Neural crest cell (in vitro differentiated cells): ENCODE results near the gene DQX1. TPM values are rescaled to one million over a fixed set of nuclear protein-coding genes. Genes with fewer than 3 reads are reported as not detected.

Experiments used
- DNase-seq: peaks from one replicate; pipeline ENCODE4 v3.0.0; 2021; ENCODE audit warnings: low read depth, mixed read lengths, low spot score
- H3K27ac Mint-ChIP-seq: one replicate; pipeline ENCODE4 v1.8.0; 2021; ENCODE audit warnings: mild to moderate bottlenecking, mixed read lengths; ENCODE audit not compliant: unreplicated experiment
- H3K27me3 Mint-ChIP-seq: 2 replicates; pipeline ENCODE4 v1.8.0; 2021; ENCODE audit warnings: low read depth, mild to moderate bottlenecking, mixed read lengths
- H3K36me3 Mint-ChIP-seq: 2 replicates; pipeline ENCODE4 v1.8.0; 2021; ENCODE audit warnings: low read depth, mild to moderate bottlenecking, mixed read lengths
- H3K4me1 Mint-ChIP-seq: 2 replicates; pipeline ENCODE4 v1.8.0; 2021; ENCODE audit warnings: mixed read lengths
- H3K4me3 Mint-ChIP-seq: one replicate; pipeline ENCODE4 v1.8.0; 2021; ENCODE audit warnings: mild to moderate bottlenecking, mixed read lengths
- H3K9me3 Mint-ChIP-seq: 2 replicates; pipeline ENCODE4 v1.8.0; 2021; ENCODE audit warnings: mixed read lengths
- total RNA-seq: library from RNA; stranded (reverse); gene quantifications from 2 replicates; pipeline ENCODE4 v1.2.1, GENCODE V29; 2021
- TF ChIP-seq, protein P1 (sequence below): fragments of 200-600 bp; sonication (generic); conservative IDR thresholded peaks from 2 replicates; pipeline ENCODE4 v1.5.0; 2021; ENCODE audit warnings: antibody characterized with exemption, mild to moderate bottlenecking

Gene DQX1
- total RNA-seq, 1 donor from 2014 or later: 0.49 TPM

DNA sequence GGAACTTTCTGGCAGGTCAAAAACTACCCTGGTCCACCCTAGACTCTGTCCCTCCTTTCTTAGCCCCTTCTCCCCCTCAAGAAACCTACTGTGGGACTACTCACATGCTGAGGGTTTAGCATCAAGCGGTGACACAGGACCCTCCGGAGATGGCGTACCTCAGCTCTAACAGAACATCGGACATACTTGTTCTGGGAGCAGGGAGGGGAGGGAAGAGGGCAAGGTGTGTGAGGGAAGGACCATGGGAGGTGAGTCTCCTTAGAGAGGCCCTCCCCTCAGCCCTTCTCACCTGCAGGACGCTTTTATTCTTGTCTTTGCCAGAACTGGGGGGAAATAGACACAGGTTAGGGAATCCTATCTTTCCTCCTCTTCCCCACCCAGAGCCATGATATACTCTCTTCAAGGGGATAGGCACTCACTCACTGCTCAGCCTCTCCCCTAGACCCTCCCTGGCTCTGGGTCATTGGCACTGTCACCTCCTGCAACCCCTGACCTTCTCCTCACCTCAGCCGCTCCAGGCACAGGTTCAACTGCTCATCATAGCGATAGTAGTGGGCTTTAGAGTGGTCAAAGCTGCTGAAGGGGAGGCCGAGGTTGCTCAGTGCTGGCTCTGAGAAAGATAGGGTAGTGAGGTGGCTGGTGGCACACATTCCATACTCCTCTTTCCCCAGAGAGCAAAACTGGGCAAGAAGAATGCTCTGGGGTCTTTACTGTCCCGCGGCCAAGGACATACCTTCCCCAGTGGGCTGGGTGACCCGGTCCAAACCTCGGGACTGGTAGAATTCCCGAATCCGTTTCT lies 20.4 kb downstream of the DQX1 start:
- TF ChIP-seq, protein P1, sequence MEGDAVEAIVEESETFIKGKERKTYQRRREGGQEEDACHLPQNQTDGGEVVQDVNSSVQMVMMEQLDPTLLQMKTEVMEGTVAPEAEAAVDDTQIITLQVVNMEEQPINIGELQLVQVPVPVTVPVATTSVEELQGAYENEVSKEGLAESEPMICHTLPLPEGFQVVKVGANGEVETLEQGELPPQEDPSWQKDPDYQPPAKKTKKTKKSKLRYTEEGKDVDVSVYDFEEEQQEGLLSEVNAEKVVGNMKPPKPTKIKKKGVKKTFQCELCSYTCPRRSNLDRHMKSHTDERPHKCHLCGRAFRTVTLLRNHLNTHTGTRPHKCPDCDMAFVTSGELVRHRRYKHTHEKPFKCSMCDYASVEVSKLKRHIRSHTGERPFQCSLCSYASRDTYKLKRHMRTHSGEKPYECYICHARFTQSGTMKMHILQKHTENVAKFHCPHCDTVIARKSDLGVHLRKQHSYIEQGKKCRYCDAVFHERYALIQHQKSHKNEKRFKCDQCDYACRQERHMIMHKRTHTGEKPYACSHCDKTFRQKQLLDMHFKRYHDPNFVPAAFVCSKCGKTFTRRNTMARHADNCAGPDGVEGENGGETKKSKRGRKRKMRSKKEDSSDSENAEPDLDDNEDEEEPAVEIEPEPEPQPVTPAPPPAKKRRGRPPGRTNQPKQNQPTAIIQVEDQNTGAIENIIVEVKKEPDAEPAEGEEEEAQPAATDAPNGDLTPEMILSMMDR: no peak
- H3K4me3 Mint-ChIP-seq: peak overlapping the region; percentile 99
- H3K9me3 Mint-ChIP-seq: peaks cover 3% of the 10 kb centered on the region
- peaks cover 37% of the 10 kb centered on the region for H3K4me1 Mint-ChIP-seq
- H3K27me3 Mint-ChIP-seq: peaks cover 91% of the 10 kb centered on the region
- no peak overlapping the region for H3K27ac Mint-ChIP-seq
- DNase-seq: no peak
- H3K36me3 Mint-ChIP-seq: peaks cover 23% of the 10 kb centered on the region

DNA sequence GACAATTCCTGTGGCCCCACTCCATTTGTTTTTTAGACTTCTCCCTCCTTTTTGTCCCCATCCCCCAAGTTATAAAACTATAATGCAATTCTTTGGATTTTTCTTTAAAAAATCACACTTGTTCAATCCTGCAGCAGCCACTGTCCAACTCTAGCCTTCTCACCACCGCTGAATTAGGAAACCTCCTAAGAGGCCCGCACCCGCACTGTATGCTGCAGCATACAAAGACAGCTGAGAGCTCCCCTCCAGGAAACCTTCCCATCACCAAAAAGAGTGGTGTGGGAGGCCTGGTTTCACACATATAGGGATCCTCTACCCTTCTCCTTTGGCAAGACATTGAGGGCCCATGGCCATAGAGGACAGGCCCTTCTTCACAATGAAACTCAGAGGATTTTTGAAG lies 21.4 kb downstream of the DQX1 start:
- H3K9me3 Mint-ChIP-seq: peaks cover 3% of the 10 kb centered on the region
- TF ChIP-seq, protein P1: no peak
- DNase-seq: no peak
- H3K4me1 Mint-ChIP-seq: peaks cover 37% of the 10 kb centered on the region
- H3K4me3 Mint-ChIP-seq: peak overlapping the region; percentile 99
- peaks cover 23% of the 10 kb centered on the region for H3K36me3 Mint-ChIP-seq
- H3K27ac Mint-ChIP-seq: no peak overlapping the region
- H3K27me3 Mint-ChIP-seq: peaks cover 91% of the 10 kb centered on the region

DNA sequence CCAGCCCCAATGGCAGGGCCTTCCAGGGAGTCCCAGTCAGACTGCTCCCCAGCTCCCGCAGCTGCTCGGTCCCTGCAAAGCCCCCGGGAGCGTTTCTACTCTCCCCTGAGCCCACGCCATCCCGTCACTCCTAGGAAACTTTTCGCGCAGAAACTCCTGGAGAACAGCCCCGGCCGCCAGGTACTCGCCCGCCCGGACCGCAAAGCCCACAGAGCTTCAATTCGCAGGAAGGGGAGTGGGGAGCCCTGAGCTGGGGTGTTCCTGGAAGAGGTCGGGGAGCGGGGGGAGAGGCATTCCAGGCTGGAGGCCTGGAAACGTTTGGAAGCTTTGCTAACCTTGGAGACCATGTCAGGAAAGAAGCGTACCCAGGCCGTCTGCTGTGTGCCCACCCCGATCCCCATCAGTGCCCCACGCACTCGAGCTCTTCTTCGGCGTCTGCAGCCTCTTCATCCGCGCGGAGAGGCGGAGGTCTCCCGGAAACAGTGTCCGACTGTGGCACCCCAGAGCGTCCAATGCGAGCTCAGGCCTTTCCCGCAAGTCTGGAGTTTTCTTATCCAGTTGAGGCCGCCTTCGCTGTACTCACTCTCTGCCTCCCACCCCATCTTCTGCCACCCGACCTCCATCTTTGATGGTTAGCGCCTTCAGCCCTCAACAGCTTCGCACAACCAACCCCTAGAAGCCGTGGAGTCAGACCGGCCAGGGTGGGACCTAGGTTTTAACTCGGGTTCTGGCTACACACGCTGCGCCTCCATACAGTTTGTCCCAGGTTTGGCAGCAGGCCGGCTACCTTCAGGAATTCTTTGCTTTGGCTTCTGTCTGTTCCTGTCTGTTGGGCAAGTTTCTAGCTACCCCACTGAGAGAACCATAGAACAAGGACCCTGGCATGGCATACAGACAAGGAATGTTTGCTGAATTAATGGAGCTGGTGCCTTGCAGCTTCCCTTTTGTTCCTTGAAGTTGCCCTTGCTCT lies 22.2 kb downstream of the DQX1 start:
- H3K9me3 Mint-ChIP-seq: peaks cover 3% of the 10 kb centered on the region
- peaks cover 23% of the 10 kb centered on the region for H3K36me3 Mint-ChIP-seq
- H3K4me1 Mint-ChIP-seq: peaks cover 41% of the 10 kb centered on the region
- peaks cover 90% of the 10 kb centered on the region for H3K27me3 Mint-ChIP-seq
- H3K27ac Mint-ChIP-seq: no peak overlapping the region
- no peak for DNase-seq
- TF ChIP-seq, protein P1: no peak
- peak overlapping the region; percentile 99 for H3K4me3 Mint-ChIP-seq

DNA sequence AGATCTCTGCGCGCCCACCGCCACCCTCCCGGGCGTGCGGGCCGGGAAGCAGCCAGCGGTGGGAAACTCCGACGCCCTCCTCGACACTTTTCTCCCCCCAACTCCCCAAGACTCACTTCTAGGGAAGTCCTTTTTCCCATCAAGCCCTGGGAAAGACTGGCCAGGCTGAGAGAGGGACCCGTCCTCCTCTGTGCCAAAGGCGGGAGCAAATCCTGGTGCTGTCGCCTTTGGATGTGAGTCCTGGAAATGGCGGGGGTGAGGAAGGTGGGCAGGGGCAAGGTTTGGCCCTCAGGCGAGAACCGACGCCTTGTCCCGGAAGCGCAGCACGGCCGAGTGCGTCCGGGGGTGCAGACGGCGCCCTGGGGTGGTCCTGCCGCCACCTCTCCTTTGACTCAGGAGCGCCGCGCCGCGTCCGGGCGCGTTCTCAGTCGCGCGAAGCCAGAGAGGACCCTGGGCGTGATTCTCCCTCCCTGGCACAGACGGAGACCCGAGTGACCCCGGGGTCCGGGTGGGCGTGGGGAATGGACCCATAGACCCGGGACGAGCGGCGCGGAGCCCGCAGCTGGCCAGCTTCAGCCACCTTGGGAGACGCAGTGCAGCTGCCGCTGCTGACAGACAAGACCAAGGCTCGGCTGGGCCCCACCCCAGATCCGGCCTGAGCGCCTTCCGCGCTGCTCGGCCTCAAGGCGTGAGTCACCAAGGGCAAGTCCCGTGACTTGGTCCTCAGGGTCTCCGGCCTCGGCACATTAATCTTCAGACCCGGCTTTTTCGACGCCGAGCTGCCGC lies 23.1 kb downstream of the DQX1 start:
- peaks cover 91% of the 10 kb centered on the region for H3K27me3 Mint-ChIP-seq
- TF ChIP-seq, protein P1: peak; percentile 40
- H3K9me3 Mint-ChIP-seq: no peaks in the 10 kb centered on the region
- peak; percentile 37 for DNase-seq
- H3K27ac Mint-ChIP-seq: no peak overlapping the region
- H3K4me3 Mint-ChIP-seq: peak overlapping the region; percentile 74
- peaks cover 40% of the 10 kb centered on the region for H3K4me1 Mint-ChIP-seq
- H3K36me3 Mint-ChIP-seq: peaks cover 20% of the 10 kb centered on the region

DNA sequence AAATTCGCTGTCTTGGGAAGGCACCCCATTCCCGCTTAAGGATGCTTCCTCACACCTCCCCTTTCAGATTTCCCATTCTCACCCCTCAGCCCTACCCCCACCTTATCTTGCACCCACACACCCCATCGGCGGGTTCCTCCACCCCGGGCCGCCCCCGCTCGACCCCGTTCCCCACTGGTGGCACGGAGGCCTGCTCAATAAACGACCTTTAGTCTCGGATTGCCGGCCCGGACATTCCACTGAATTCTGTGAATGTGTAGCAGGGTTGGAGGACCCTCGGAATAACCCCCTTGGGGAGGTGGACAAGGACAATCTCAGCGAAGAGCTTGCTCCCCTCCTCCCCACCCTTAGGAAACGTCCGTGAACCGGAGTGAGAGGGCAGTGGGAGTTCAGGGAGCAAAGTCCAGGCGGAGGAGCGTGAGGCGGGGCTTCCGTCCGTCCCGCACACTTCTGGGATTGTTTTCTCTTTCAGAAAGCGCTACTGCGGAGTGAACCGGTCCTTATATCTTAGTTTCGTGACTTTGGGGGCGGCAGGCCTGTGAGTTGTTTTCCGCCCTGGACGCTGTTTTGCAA lies 23.8 kb downstream of the DQX1 start:
- H3K36me3 Mint-ChIP-seq: peaks cover 20% of the 10 kb centered on the region
- TF ChIP-seq, protein P1: no peak
- no peak for DNase-seq
- H3K4me1 Mint-ChIP-seq: peaks cover 35% of the 10 kb centered on the region
- H3K9me3 Mint-ChIP-seq: no peaks in the 10 kb centered on the region
- peaks cover 92% of the 10 kb centered on the region for H3K27me3 Mint-ChIP-seq
- peak overlapping the region; percentile 74 for H3K4me3 Mint-ChIP-seq
- H3K27ac Mint-ChIP-seq: no peak overlapping the region
